HG02943 (cell line): ENCODE measurements around the gene FAM32A.

ENCODE experiments used
- ATAC-seq: cut with Tn5 transposase; IDR thresholded peaks from one replicate; pipeline ENCODE4 v1.9.1; 2021; ENCODE audit warnings: mild to moderate bottlenecking, low read depth, moderate library complexity; ENCODE audit not compliant: unreplicated experiment

FAM32A gene

GRCh38 chr19:16185123-16185767 lies at the start of gene FAM32A:
FAM32A (plus strand) TSS chr19:16185410; CDS start chr19:16185443, 33 bp downstream.
- peak; percentile 77 for ATAC-seq

GRCh38 chr19:16135430-16136127 lies 49.6 kb upstream of the FAM32A start:
- ATAC-seq: no peak

DNA sequence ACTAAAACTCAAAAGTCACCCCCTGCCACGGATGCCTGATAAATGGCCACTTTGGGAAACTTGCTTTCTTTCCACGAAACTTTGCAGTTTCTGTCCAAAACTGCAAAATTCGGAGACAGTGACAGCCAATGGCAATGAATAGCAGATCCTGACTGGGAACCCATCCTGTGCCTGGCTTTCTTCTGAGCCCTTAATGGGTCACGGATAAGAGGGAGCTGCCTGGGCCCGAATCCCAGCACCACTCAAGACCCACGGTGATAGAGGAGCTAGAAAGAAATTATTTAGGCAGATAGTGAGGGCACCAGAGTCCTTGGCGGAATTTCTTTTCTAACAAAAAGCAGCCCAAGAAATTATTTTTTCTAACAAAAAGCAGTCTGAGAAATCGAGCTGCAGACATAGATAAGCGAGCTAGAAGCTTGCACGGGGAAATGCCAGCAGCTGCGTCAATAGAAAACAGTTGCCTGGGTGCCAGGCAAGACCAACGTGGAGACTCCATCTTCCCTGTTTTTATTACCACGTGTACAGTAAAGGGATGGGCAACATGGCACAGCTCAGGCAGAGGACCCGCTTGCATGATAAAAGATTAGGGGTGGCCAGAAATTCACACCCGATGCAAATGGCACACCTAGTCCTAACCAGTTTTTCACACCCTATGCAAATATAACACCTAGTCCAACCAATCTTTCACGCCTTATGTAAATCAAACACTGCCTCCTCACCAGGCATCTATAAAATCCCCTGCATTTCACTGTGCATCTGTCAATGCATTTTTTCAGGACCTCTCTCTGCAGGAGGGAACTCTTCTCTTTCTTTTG lies 48.8 kb upstream of the FAM32A start:
- no peak for ATAC-seq

GRCh38 chr19:16139752-16140151 lies 45.5 kb upstream of the FAM32A start:
- ATAC-seq: no peak

DNA sequence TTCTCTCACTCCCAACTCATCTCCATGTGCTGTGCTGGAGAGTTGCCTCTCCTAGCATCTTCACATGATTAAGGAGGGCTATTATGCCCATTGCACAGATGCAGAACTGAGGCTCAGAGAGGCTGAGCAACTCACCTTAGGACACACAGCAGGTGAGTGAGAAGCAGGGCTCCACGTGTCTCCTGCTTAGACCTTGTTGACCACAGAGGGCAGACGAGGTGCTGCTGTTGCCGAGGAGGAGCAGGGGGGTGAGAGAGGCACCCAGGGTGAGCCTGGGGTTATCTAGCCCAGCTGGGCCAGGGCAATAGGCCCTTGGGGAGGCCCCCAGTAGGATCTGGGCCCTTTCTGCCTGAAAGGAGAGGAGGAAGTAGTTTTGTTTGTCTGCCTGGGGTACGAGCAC lies 44.2 kb upstream of the FAM32A start:
- no peak for ATAC-seq

GRCh38 chr19:16142032-16142580 lies 43.1 kb upstream of the FAM32A start:
- no peak for ATAC-seq

DNA sequence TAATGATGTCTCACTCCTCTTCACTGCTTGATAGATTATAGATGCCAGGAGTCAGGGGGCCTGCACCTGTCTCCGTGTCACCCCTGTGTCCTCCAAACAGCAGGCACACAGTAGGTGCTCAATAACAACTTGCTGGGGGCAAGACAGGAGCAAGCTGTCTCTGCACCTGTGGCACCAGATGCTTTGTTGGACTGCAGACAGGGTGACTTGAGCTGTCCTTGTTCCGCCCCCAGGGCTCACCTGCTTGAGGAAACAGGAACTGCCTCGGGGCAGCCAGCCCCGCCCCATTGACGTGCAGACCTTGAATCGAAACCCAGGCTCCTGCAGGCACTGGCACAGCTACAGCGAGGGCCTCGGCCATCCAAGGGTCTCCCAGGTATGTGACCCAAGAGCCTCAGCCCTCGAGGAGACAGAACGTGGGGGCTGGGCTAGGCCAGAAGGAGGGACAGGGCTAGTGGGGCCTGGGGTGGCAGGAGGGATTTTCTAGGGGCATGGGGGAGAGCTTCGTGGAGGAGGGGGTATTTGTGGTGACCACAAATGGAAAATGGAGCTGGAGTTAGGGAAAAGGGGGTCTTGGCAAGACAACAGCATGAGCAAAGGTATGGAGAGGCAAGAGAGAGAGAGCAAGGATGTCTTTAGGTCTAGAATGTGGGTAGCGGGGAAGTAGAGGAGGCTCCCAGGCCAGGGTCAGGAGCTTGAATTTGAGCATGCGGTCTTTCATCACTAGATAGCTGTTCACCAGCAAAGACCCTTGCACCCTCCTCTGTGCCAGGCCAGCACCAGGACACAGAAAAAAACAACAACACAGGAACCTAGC lies 41.6 kb upstream of the FAM32A start, which contains the start of gene HSH2D:
Gene HSH2D, plus strand, starts transcription at position 287 of the 817 bp plus-strand sequence. CDS start 5,066 bp downstream, outside the sequence.
- ATAC-seq: no peak

DNA sequence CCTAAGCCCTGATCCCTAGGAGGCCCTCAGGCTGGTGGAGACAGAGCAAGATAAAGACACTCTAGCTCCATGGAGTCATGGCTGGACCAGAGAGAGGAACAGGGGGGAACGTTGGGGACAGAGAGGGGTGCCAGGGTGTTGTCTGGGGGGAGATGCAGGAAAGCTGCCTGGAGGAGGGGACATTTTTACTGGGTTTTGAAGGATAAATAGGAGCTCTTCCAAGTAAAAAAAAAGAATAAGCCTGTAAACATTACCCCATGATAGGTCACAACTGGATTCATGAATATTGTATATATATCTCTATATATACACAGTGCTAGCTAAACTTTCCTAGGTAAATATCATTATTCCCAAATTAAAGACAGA lies 41.0 kb upstream of the FAM32A start:
- no peak for ATAC-seq

DNA sequence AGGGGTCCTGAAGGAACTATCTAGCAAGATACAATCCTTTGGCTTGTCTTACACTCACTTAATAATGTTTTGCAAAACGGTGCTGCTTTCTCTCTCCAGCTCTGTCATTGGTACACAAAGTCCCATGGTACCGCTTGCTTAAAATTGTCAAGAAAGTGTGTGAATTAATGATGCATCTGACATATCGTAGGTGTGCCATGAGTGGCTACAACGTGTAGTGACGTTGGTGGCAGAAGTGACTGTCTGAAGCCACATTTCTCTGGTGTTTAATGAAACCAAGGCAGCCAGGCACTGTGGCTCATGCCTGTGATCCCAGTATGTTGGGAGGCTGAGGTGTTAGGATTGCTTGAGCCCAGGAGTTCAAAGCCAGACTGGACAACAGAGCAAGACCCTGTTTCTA lies 39.1 kb upstream of the FAM32A start:
- ATAC-seq: no peak

DNA sequence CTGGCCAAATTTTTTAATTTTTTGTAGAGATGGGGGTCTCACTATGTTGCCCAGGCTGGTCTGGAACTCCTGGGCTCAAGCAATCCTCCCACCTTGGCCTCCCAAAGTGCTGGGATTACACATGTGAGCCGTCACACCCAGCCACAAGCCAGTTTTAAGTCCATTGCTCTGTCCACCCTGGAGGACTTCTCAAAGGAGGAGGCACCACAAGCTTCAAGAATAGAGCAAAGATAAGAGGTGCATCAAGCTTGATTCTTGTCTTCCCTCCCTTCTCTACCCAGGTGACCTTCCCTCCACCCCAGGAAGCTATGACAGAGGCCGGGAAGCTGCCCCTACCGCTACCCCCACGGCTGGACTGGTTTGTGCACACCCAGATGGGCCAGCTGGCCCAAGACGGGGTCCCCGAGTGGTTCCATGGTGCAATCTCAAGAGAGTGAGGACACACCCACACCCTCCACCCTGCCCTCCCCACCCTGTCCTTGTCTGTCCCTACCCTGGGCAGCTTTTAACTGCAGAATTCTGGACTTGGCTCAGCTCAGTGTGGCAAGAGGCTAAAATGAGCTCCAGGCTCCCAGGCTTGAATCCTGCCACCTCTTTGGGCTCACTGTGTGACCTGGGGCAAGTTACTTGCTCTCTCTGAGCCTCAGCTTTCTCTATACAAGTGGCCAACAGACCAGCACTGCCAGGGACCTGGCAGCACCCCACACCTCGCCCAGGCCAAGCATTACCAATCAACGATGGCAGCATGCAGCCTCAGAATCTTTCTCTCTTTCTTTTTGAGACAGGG lies 36.6 kb upstream of the FAM32A start:
- ATAC-seq: no peak

GRCh38 chr19:16153582-16154336 lies 31.5 kb upstream of the FAM32A start:
- ATAC-seq: no peak

- no peak for ATAC-seq
These were observed 30.7 kb upstream of the FAM32A start for GRCh38 chr19:16154557-16154956.

DNA sequence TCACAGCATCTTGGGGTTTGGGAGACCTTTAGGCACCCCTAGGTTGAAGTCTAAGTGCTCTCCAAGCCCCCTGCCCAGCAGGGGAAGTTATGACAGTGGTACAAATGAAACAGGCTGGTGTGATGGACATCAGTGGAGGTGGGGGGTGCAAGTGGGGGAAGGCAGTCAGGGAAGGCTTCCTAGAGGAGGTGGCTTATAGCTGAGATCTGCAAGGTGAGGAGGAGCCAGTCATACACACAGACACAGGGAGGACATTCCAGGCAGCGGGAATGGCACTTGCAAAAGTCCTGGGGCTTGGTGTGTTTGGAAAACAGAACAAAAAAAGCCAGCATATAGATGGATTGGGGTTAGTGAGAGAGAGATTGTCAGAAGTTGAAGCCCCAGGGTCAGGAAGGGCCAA lies 30.1 kb upstream of the FAM32A start:
- ATAC-seq: no peak

DNA sequence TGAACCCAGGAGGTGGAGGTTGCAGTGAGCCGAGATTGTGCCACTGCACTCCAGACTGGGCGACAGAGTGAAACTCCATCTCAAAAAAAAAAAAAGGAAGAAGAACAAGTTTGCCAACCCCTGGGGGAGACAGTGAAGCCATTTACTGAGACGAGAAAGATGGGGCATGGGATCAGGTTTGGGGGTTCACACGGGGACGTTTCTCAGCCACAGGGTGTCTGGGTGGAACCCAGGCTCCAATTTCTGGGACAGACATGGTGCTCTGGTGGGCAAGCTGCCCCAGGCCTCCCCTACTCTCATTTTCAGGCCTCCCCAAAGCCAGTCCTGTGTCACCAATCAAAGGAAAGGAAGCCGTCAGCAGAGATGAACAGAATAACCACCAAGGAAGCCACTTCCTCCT lies 28.3 kb upstream of the FAM32A start:
- no peak for ATAC-seq

GRCh38 chr19:16157601-16158000 lies 27.6 kb upstream of the FAM32A start:
- no peak for ATAC-seq

- ATAC-seq: no peak
These were observed 25.6 kb upstream of the FAM32A start for GRCh38 chr19:16159655-16160054.

DNA sequence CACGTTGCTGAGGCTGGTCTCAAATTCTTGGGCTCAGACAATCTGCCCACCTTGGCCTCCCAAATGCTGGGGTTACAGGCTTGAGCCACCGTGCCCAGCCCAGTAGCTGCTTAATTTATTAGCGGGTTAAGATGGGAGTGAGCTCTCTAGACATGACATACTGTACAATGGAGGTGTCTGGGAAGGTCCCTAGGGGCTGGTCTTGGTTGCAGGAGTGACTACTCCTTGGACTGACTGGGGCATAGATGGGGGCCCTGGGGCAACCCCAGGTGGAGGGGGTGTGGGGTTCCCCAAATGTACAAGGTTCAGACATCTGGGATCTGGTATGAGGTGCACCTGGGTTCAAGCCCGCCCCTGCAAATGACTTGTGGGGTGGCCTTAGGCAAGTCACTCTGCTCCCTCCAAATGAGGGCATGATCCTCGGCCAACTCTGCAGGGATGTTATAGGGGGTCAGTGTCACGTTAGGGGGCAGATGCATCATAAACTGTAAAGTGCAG lies 24.7 kb upstream of the FAM32A start:
- ATAC-seq: no peak

GRCh38 chr19:16160943-16161560 lies 24.2 kb upstream of the FAM32A start:
- no peak for ATAC-seq
